ENCODE results near the gene ARHGAP28.

GRCh38 chr18:6857300-6857699 is 127.8 kb downstream of the ARHGAP28 start:
- no peak for TF ChIP-seq POLR2A (IDR thresholded peaks at IDR 0.05; ENCODE audit: low read depth, low read length)
- no peak for TF ChIP-seq TAF1 (IDR thresholded peaks at IDR 0.05; ENCODE audit: borderline replicate concordance, low read depth, low read length)
- no peak for TF ChIP-seq POLR2AphosphoS5 (IDR thresholded peaks at IDR 0.05; ENCODE audit: low read depth, low read length)

All from GM12892 (cell line).